DOHH2 (cell line): ENCODE measurements around the gene SF3A1.

Experiments
- H3F3A ChIP-seq: fragments of 200-600 bp; sonication (generic), shearing (Covaris generic); 2 replicates; pipeline ENCODE4 v1.6.0; 2016; ENCODE audit warnings: antibody characterized with exemption, mild to moderate bottlenecking; ENCODE audit not compliant: control insufficient read depth, insufficient read depth
- H3K27ac ChIP-seq: fragments of 200-600 bp; sonication (generic); 2 replicates; pipeline ENCODE4 v1.5.1; 2014; ENCODE audit warnings: low read depth, mild to moderate bottlenecking, low read length, moderate library complexity
- H3K27me3 ChIP-seq: fragments of 200-600 bp; sonication (generic); 2 replicates; pipeline ENCODE4 v1.6.1; 2014; ENCODE audit warnings: mild to moderate bottlenecking, low read length, mixed read lengths; ENCODE audit not compliant: control insufficient read depth
- H3K36me3 ChIP-seq: fragments of 200-600 bp; sonication (generic); 2 replicates; pipeline ENCODE4 v1.6.1; 2014; ENCODE audit warnings: mild to moderate bottlenecking, low read length, moderate library complexity, mixed read lengths; ENCODE audit not compliant: control insufficient read depth
- H3K4me1 ChIP-seq: fragments of 200-600 bp; sonication (generic); 2 replicates; pipeline ENCODE4 v1.6.1; 2014; ENCODE audit warnings: mild to moderate bottlenecking, low read length, mixed read lengths; ENCODE audit not compliant: control insufficient read depth
- H3K4me2 ChIP-seq: fragments of 200-600 bp; sonication (generic); 2 replicates; pipeline ENCODE4 v1.6.0; 2014; ENCODE audit warnings: mild to moderate bottlenecking, low read length, moderate library complexity
- H3K4me3 ChIP-seq: fragments of 200-600 bp; sonication (generic); 2 replicates; pipeline ENCODE4 v1.5.1; 2014; ENCODE audit warnings: mild to moderate bottlenecking, low read length, mixed read lengths
- H3K79me2 ChIP-seq: fragments of 200-600 bp; sonication (generic); 2 replicates; pipeline ENCODE4 v1.6.1; 2014; ENCODE audit warnings: mild to moderate bottlenecking, low read length, mixed read lengths; ENCODE audit not compliant: control insufficient read depth
- H3K9me2 ChIP-seq: fragments of 200-600 bp; sonication (generic); replicated peaks from 2 replicates; pipeline ENCODE4 v1.6.1; 2014; ENCODE audit warnings: mild to moderate bottlenecking, low read length, mixed read lengths; ENCODE audit not compliant: control insufficient read depth
- H3K9me3 ChIP-seq: fragments of 200-600 bp; sonication (generic); 2 replicates; pipeline ENCODE4 v1.6.1; 2014; ENCODE audit warnings: antibody characterized with exemption, low read length, mixed read lengths; ENCODE audit not compliant: control insufficient read depth, insufficient read depth
- H4K20me1 ChIP-seq: fragments of 200-600 bp; sonication (generic); 2 replicates; pipeline ENCODE4 v1.6.0; 2014; ENCODE audit warnings: low read depth, mild to moderate bottlenecking, antibody characterized with exemption, low read length, moderate library complexity; ENCODE audit not compliant: control insufficient read depth, insufficient read depth
- CTCF ChIP-seq: fragments of 200-600 bp; sonication (generic); IDR thresholded peaks from one replicate; pipeline ENCODE4 v1.5.1; 2014; ENCODE audit warnings: antibody characterized with exemption, mild to moderate bottlenecking, low read depth, low read length; ENCODE audit not compliant: poor library complexity, severe bottlenecking
- EZH2phosphoT487 ChIP-seq: fragments of 200-600 bp; sonication (generic); IDR thresholded peaks from 2 replicates; pipeline ENCODE4 v1.6.1; 2017; ENCODE audit warnings: borderline replicate concordance, mild to moderate bottlenecking, antibody characterized with exemption, low read length, moderate library complexity, mixed read lengths

Gene SF3A1

GRCh38 chr22:30317778-30318177 lies 38.9 kb downstream of the SF3A1 start:
- no peaks in the 10 kb centered on the region for H3F3A ChIP-seq
- H3K27ac ChIP-seq, result no peak overlapping the region

GRCh38 chr22:30315962-30316576 lies 40.6 kb downstream of the SF3A1 start:
- Histone ChIP-seq H3K27me3 (no peaks in the 10 kb centered on the region), H3K4me3 (no peak overlapping the region), H3K79me2 (no peaks in the 10 kb centered on the region), H3F3A (no peaks in the 10 kb centered on the region), H3K9me2 (no peaks in the 10 kb centered on the region), H3K27ac (no peak overlapping the region), H4K20me1 (no peaks in the 10 kb centered on the region), H3K36me3 (no peaks in the 10 kb centered on the region), H3K9me3 (no peaks in the 10 kb centered on the region), H3K4me2 (no peak overlapping the region), H3K4me1 (0 out of 2 replicates have a peak, but pooled peaks cover 3% of the 10 kb centered on the region)
- TF ChIP-seq CTCF, result no peak
- no peak for TF ChIP-seq EZH2phosphoT487

More at GRCh38 chr22:30317778-30318177, 38.9 kb downstream of the SF3A1 start:
- Histone ChIP-seq H4K20me1 (no peaks in the 10 kb centered on the region), H3K4me1 (0 out of 2 replicates have a peak, but pooled peaks cover 3% of the 10 kb centered on the region), H3K27me3 (no peaks in the 10 kb centered on the region), H3K9me2 (no peaks in the 10 kb centered on the region), H3K36me3 (no peaks in the 10 kb centered on the region), H3K79me2 (no peaks in the 10 kb centered on the region), H3K4me3 (no peak overlapping the region), H3K4me2 (no peak overlapping the region), H3K9me3 (no peaks in the 10 kb centered on the region)
- TF ChIP-seq EZH2phosphoT487 (no peak), CTCF (no peak)

GRCh38 chr22:30314915-30315314 lies 41.8 kb downstream of the SF3A1 start:
- H3K4me2 ChIP-seq, result no peak overlapping the region
- no peaks in the 10 kb centered on the region for H3F3A ChIP-seq
- H3K9me2 ChIP-seq, result no peaks in the 10 kb centered on the region
- no peaks in the 10 kb centered on the region for H3K36me3 ChIP-seq
- no peak for TF ChIP-seq CTCF
- no peak for TF ChIP-seq EZH2phosphoT487
- no peak overlapping the region for H3K27ac ChIP-seq
- no peak overlapping the region for H3K4me3 ChIP-seq
- H3K79me2 ChIP-seq, result no peaks in the 10 kb centered on the region
- no peaks in the 10 kb centered on the region for H4K20me1 ChIP-seq
- H3K4me1 ChIP-seq, result 0 out of 2 replicates have a peak, but pooled peaks cover 3% of the 10 kb centered on the region
- no peaks in the 10 kb centered on the region for H3K9me3 ChIP-seq
- no peaks in the 10 kb centered on the region for H3K27me3 ChIP-seq
